MG63 (cell line): ENCODE results near the gene LITAF. TPM values are rescaled to one million over a fixed set of nuclear protein-coding genes. Genes with fewer than 3 reads are reported as not detected.
"Not testable (repeated sequence)": the region's sequence is repeated elsewhere in the genome, so short reads cannot be mapped to it uniquely, and the experiment has no call there.

Source experiments
- DNase-seq: peaks from one replicate; pipeline ENCODE4 v3.0.0-alpha.2; 2020
- H3K27me3 ChIP-seq: fragments of 250-450 bp; sonication (Bioruptor Pico); 2 replicates; pipeline ENCODE4 v1.5.1; 2020; ENCODE audit warnings: mild to moderate bottlenecking, moderate library complexity
- H3K36me3 ChIP-seq: fragments of 250-450 bp; sonication (Bioruptor Pico); 2 replicates; pipeline ENCODE4 v1.5.1; 2020; ENCODE audit warnings: mild to moderate bottlenecking, moderate library complexity
- H3K4me3 ChIP-seq: fragments of 250-450 bp; sonication (Bioruptor Pico); 2 replicates; pipeline ENCODE4 v1.5.1; 2020; ENCODE audit warnings: mild to moderate bottlenecking, moderate library complexity
- H3K9me3 ChIP-seq: fragments of 250-450 bp; sonication (Bioruptor Pico); 2 replicates; pipeline ENCODE4 v1.5.1; 2020; ENCODE audit warnings: mild to moderate bottlenecking, moderate library complexity
- total RNA-seq: library from RNA; depleted of rRNA; stranded (reverse); fragments of >200 nt; shearing (Covaris generic); gene quantifications from 2 replicates; pipeline ENCODE4 v1.2.3, GENCODE V29; 2014; ENCODE audit warnings: low replicate concordance; rRNA removed

The LITAF gene
- total RNA-seq, 1 experiment from 2014 or later = 52.9 TPM

DNA sequence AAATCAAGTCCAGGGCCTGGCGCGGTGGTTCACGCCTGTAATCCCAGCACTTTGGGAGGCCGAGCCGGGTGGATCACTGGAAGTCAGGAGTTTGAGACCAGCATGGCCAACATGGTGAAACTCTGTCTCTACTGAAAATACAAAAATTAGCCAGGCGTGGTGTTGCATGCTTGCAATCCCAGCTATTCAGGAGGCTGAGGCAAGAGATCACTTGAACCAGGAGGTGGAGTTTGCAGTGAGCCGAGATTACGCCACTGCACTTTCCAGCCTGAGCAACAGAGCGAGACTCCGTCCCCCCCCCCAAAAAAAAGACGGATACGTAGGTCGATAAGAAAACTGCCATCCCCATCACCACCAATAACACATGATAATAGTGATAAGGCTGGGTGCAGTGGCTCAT lies 82.5 kb downstream of the LITAF start:
- not testable (repeated sequence) for H3K4me3 ChIP-seq, H3K27me3 ChIP-seq, DNase-seq, H3K9me3 ChIP-seq, H3K36me3 ChIP-seq

GRCh38 chr16:11503566-11503965 lies 83.2 kb downstream of the LITAF start:
- no peaks in the 10 kb centered on the region for H3K9me3 ChIP-seq
- no peak for DNase-seq
- no peak overlapping the region for H3K4me3 ChIP-seq
- H3K27me3 ChIP-seq = no peaks in the 10 kb centered on the region
- H3K36me3 ChIP-seq = no peaks in the 10 kb centered on the region

- DNase-seq = no peak
- Histone ChIP-seq H3K27me3 (no peaks in the 10 kb centered on the region), H3K9me3 (no peaks in the 10 kb centered on the region)
Measured at GRCh38 chr16:11502239-11502638, 84.5 kb downstream of the LITAF start.

GRCh38 chr16:11501632-11502031 lies 85.1 kb downstream of the LITAF start:
- Histone ChIP-seq H3K27me3 (no peaks in the 10 kb centered on the region), H3K9me3 (no peaks in the 10 kb centered on the region), H3K36me3 (no peaks in the 10 kb centered on the region), H3K4me3 (no peak overlapping the region)
- DNase-seq = no peak

More at GRCh38 chr16:11502239-11502638, 84.5 kb downstream of the LITAF start:
- Histone ChIP-seq H3K36me3 (no peaks in the 10 kb centered on the region), H3K4me3 (no peak overlapping the region)

DNA sequence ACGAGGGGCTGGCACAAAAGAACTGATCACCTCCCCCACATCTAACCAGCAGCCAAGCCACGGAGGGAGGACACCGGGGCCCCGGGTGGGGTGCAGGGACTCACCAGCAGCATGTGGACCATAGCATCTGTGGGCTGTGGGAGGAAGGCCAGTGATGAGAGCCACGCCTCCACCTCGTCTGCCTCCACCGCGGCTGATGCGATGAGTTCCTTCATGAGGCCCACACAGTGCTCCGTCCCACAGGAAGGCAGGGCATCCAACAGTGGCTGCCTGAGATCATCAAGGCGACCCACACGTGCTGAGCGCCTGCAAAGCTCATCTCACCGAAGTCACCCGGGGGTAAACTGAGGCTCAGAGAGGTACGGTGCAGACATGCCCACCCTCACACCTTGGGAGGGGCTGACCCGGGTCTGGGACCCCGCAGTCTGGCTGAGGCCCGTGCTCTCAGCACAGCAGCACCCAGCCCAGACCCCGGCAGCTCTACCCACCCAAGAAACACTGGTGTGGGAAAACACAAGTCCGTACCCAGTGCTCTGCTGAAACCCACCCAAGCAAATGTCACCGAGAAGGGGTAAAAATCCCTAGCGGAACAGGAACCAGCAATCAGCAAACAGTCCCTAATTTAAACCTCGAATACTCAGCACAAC lies 85.9 kb downstream of the LITAF start:
- H3K9me3 ChIP-seq = no peaks in the 10 kb centered on the region
- no peak overlapping the region for H3K4me3 ChIP-seq
- no peak for DNase-seq
- no peaks in the 10 kb centered on the region for H3K27me3 ChIP-seq
- H3K36me3 ChIP-seq = no peaks in the 10 kb centered on the region

- H3K36me3 ChIP-seq = no peaks in the 10 kb centered on the region
- DNase-seq = no peak
- no peaks in the 10 kb centered on the region for H3K27me3 ChIP-seq
- no peak overlapping the region for H3K4me3 ChIP-seq
- no peaks in the 10 kb centered on the region for H3K9me3 ChIP-seq
Measured at GRCh38 chr16:11499295-11500089, 87.2 kb downstream of the LITAF start.

- H3K9me3 ChIP-seq = no peaks in the 10 kb centered on the region
- DNase-seq = no peak
- no peak overlapping the region for H3K4me3 ChIP-seq
- H3K27me3 ChIP-seq = no peaks in the 10 kb centered on the region
- H3K36me3 ChIP-seq = no peaks in the 10 kb centered on the region
Measured at GRCh38 chr16:11498683-11499082, 88.0 kb downstream of the LITAF start.

DNA sequence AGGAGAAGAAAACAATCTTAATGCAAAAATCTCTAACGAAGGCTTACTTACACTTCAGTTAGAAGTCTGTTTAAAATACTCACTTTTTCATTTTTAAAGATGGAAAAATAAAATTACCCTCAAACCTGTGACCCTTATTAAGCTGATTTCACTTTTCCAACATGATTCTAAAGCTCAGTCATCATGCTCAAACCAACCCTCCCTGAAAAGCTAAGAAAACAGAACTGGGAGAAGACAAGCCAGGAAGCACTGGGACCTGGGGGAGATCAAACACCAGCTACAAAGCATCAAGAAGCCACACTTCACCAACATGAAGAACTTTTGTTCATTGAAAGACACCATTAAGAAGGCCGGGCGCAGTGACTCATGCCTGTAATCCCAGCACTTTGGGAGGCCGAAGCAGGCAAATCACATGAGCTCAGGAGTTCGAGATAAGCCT lies 88.8 kb downstream of the LITAF start:
- Histone ChIP-seq H3K27me3 (no peaks in the 10 kb centered on the region), H3K4me3 (no peak overlapping the region), H3K36me3 (no peaks in the 10 kb centered on the region), H3K9me3 (no peaks in the 10 kb centered on the region)
- DNase-seq = peak; percentile 82

Other genes with a start within 250 kb of the LITAF start
- 25.8 and 27.4 TPM in 2 replicates for gene RMI2, start 241.5 kb downstream of the LITAF start, total RNA-seq
- 11.8 and 18.8 TPM in 2 replicates for gene SNN, start 81.5 kb upstream of the LITAF start, total RNA-seq
- gene TXNDC11, start 155.9 kb upstream of the LITAF start, total RNA-seq = 41.0 and 47.2 TPM in 2 replicates
- gene ZC3H7A, start 210.3 kb upstream of the LITAF start, total RNA-seq = 35.6 and 60.5 TPM in 2 replicates